ENCODE results near the gene MAPKAPK3.
"Not testable (repeated sequence)": the region's sequence is repeated elsewhere in the genome, so short reads cannot be mapped to it uniquely, and the experiment has no call there.

MAPKAPK3 gene

GRCh38 chr3:50658416-50658815, 41.5 kb downstream of the MAPKAPK3 start:
- no peak for DNase-seq

DNA sequence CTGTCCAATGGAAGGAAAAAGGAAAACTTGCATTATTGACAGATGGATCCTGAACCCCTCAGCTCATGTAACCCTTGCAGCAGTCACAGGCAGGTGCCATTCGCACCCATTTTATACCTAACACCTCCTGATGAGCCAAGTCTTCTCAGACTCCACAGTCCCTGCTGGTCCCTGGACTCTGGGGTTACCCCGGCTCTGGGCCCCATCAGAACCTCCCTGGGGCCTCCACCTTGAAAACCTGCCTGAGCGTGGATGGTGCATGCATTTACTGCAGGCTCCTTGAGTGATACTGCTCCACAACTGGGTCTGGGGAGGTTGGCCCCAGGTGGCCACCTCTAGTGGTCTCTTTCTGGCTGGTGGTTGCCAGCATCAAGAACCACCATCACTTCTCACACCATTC, 41.9 kb downstream of the MAPKAPK3 start:
- no peak for DNase-seq

DNA sequence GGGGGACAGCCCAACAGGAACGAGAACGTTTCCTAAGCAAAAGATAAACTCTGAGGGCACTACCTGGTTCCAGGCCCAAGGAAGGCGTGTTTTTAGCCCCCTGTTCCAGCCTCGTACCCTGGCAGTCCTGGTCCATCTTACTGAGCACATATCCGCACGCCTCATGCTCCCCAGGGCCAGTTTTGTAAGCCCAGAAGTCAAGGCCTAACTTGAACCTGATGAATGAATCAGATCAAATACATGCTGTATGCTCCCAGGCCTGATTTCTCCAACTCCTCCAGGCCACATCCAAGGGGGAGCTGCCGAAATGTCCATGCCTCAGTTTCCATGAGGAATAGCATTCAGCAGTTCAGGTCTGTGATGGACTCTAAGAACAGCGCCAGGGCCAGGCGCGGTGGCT, 43.4 kb downstream of the MAPKAPK3 start:
- DNase-seq, result no peak

GRCh38 chr3:50661321-50661837, 44.4 kb downstream of the MAPKAPK3 start:
- DNase-seq, result no peak

- no peak for DNase-seq
Observed at GRCh38 chr3:50662408-50662807, 45.5 kb downstream of the MAPKAPK3 start.

DNA sequence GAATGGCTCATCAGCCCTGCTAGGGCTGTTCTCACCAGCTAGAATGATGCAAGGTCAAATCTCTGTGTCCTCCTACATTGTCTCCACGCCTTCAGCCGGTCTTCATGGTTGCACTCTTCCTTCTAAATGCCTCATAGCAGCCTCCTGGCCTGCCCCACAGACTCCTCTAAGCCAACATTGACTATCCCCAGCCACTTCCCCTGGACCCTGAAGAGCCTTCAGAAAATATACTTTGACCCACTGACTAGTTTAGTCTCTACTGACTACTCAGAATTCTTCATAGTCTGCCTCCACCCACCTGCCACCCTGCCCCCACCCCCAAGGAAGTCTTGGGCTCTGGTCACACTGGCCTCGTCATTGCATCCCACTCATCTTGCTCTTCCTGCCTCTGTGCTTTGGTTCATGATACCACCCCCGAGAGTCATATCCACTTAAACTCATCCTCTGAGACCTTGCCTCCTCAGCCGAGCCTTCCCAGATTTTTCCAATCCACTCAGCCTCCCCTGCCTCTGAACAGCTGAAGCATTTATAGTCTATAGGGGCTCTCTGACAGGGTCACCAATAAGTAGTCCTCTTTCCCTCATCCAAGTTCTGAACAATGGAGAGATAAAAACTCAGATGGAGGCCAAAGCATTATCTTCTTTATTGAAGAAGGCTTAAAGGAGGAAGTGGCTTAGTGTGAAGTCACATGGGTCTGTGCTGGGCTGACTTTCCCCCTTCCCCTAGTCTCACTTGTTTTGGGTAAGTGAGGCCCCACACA, 48.3 kb downstream of the MAPKAPK3 start:
- DNase-seq, result peak; percentile 65

DNA sequence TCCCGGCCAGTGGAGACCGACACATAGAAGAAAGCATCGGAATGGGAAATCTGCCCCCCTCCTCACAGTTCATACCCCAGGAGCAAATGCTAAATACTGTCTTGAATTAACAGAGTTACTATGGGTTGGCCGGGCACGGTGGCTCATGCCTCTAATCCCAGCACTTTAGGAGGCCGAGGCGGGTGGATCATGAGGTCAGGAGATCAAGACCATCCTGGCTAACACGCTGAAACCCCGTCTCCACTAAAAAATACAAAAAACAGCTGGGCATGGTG, 48.8 kb downstream of the MAPKAPK3 start:
- not testable (repeated sequence) for DNase-seq

- DNase-seq, result no peak
Observed at GRCh38 chr3:50666837-50667236, 49.9 kb downstream of the MAPKAPK3 start.

GRCh38 chr3:50671331-50671730, 54.4 kb downstream of the MAPKAPK3 start:
- peak; percentile 48 for DNase-seq

GRCh38 chr3:50672656-50673055, 55.7 kb downstream of the MAPKAPK3 start:
- DNase-seq, result no peak

GRCh38 chr3:50673931-50674330, 57.0 kb downstream of the MAPKAPK3 start:
- no peak for DNase-seq

DNA sequence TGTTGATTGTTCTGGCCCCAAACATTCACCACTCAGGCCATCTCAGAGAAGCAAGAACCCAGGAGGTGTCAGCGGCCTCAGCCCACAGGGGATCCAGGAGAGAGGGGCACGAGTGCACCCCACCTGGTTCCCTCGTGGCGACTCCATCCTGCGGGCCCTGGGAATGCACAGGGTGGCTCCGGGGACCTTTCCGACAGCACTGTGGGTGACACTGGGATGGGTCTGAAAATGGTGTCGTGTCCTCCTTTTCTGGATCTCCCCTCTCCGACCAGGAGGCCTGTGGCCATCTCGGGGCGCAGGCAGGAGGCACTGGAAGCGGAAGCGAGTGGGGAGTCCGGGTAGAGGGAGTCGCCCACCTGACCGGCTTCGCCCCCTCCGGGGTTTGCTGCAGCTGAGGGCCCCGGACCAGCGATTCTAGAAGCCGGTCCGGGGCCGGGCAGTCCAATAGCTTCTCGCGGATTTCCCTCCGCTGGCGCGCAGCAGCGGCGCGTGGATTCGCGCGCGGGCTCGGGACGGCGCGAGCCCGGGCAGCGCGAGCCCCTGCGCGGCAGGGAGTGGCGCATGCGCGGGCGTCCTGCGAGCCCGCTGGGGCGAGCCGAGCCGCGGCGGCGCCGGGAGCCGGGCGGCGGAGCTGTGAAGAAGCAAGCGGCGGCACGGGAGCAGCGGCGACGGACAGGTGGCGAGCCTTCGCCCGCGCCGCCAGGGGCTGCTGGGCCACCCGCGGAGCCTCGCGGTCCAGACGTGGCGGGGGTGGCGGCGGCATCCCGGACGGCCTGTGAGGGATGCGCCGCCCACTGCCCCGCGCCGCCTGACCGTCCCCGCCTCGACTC, 57.6 kb downstream of the MAPKAPK3 start, which contains the start of gene DOCK3:
DOCK3 (plus strand) TSS at position 579 of the 830 bp plus-strand sequence. CDS start 337 bp downstream, outside the sequence.
- peak; percentile 80 for DNase-seq

GRCh38 chr3:50675179-50676030, 58.5 kb downstream of the MAPKAPK3 start:
- peak; percentile 54 for DNase-seq

DNA sequence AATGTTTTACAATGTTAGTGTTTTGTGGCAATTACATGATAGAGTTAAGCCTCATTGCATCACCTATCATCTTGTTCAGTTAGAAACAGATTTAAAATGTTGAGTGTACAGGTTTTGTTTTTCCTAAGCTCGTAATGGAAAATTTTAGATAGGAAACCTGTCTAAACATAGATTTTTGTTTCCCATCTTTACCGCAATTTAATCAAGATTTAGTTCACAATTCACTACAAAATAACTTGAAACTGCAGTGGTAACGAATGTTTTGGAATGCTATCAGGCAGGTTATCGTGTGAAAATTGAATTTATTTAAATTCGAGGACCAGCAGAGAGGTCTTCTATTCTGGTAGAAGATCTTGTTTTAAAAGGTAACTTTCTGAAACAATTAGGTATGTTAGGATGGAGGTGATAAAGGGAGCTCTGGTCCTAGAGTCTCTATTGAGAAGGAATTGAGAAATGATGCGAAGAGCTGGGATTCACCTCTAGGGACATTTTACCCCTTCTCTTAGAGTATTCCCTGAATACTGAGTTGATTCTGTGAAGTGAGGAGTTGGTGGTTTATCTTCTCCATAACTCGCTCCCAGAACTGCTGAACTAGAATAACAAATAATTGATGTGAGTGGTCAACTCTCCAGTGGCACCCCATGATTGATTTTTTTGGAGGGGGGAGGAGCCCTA, 59.2 kb downstream of the MAPKAPK3 start:
- no peak for DNase-seq

DNA sequence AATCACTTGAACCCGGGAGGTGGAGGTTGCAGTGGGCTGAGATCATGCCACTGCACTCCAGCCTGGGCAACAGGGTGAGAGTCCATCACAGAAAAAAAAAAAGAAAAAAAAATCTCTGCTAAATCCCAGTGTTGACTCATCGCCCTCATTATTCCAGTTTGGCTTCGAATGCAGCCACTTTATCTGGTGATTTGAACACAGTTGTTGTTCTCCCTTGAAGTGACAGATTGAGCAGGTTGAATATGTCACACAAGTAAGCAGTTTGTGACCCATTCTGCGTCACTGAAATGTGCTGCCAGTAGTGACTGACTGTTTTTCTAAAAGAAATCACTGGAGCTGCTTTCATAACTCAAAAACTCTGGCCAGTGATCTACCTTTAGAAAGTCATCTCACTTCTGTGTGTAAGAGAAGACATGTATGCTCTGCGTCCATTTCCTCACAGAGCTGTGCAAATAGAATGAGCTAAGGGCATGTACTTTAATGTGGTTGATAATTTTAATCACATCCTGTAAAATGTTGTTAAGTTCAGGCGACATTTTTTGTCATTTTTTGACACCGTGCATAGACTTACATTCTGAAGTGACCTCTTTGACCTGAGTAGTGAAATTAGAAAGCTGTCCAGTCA, 70.3 kb downstream of the MAPKAPK3 start:
- no peak for DNase-seq

GRCh38 chr3:50687916-50688315, 71.0 kb downstream of the MAPKAPK3 start:
- no peak for DNase-seq

DNA sequence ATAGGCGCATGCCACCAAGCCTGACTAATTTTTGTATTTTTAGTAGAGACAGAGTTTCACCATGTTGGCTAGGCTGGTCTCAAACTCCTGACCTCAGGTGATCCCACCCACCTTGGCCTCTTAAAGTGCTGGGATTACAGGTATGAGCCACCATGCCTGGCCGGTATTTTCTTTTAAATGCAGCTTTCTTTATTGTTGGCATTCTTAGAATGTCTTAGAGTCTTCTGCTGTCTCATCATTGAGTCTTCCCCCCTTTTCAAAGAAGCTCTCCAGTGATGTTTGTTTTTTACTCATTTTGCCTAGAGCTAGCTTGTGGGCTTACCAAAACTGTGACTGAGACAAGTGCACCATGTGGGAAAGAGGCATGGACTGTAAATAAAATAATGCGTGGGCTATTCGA, 71.7 kb downstream of the MAPKAPK3 start:
- not testable (repeated sequence) for DNase-seq

GRCh38 chr3:50689558-50689957, 72.6 kb downstream of the MAPKAPK3 start:
- no peak for DNase-seq

DNA sequence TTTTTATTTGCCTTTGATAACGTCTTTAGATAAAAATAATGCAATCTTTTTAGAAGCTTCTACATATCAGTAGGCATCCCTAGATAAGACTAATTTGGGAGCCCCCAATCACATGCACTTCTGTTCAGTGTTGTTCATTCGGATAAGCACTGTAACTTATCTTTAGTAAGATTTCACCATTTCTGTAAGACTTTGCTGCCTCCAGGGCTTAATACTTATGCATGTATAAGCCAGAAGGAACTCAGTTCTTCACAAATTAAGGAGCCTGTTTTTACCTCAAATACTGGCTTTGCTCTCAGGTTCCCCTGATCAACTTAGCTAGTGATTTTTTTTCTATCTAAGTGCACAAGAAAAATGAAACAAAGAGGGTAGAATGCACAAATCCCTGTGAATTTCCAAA, 78.1 kb downstream of the MAPKAPK3 start:
- DNase-seq, result no peak

DNA sequence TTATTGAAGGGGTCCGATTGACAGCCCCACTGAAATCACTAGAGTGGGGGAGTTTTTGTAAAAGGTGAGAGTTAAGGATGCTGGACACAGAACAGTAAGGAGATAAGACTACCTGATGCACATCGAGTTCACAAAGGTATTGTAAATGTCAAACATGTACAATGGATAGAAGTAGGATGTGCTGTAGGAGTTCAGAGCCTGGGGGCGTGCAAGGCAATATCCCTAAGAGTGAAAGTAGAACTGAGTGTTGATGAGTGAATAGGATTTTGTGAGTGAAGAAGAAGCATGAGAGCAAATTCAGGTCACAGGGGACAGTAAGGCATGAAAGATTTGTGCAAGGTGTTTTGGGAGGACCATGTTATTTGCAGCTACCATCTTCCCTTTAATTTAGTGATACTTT, 79.3 kb downstream of the MAPKAPK3 start:
- no peak for DNase-seq

GRCh38 chr3:50698269-50698668, 81.3 kb downstream of the MAPKAPK3 start:
- DNase-seq, result no peak
